ENCODE data around the gene TLE1.

DNA sequence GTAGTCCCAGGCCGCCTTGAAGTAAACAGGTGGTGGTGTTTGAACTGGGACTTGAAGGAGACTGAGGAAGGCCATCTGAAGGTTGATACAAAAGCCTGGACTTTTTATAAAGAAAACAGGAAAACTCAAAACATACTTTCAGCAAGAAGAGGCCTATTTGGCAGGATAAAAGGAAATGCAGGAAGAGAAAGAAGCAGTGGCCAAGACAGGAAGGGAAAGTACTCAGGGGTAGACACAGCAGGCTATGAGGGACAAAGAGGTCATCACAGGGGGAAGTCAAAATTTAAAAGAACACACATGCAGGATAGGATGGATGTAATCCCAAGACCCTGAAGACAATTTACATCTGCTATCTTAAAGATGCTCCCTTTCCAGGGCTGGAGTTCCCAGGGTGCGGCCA, 13.0 kb downstream of the TLE1 start:
- TF ChIP-seq, protein P1, sequence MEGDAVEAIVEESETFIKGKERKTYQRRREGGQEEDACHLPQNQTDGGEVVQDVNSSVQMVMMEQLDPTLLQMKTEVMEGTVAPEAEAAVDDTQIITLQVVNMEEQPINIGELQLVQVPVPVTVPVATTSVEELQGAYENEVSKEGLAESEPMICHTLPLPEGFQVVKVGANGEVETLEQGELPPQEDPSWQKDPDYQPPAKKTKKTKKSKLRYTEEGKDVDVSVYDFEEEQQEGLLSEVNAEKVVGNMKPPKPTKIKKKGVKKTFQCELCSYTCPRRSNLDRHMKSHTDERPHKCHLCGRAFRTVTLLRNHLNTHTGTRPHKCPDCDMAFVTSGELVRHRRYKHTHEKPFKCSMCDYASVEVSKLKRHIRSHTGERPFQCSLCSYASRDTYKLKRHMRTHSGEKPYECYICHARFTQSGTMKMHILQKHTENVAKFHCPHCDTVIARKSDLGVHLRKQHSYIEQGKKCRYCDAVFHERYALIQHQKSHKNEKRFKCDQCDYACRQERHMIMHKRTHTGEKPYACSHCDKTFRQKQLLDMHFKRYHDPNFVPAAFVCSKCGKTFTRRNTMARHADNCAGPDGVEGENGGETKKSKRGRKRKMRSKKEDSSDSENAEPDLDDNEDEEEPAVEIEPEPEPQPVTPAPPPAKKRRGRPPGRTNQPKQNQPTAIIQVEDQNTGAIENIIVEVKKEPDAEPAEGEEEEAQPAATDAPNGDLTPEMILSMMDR (IDR thresholded peaks at IDR 0.05): no peak
- no peak for TF ChIP-seq POLR2A (IDR thresholded peaks at IDR 0.05)

Data from adrenal gland (tissue), 5 donors.